Cardiac muscle cell (in vitro differentiated cells and primary cell): ENCODE measurements around the gene FRMD4B. TPM values are rescaled to one million over a fixed set of nuclear protein-coding genes. Genes with fewer than 3 reads are reported as not detected.
A peak's percentile ranks its signal among the peaks of the same experiment; 100 is the strongest.

Experiments
- DNase-seq, 2 donors: peaks; one replicate each; pipeline versions ENCODE4 v3.0.0 to v3.0.0-alpha.2; 2010 to 2017; ENCODE audit warnings: low read depth in 1 of 2, low spot score in 1 of 2
- H3K27ac ChIP-seq: fragments of 200-600 bp; sonication (generic); 2 replicates; pipeline ENCODE4 v1.5.1; 2016
- H3K27me3 ChIP-seq: fragments of 200-600 bp; sonication (generic); 2 replicates; pipeline ENCODE4 v1.6.0; 2016; ENCODE audit warnings: control low read depth
- H3K36me3 ChIP-seq: fragments of 200-600 bp; sonication (generic); 2 replicates; pipeline ENCODE4 v1.5.1; 2016; ENCODE audit warnings: control low read depth
- H3K4me1 ChIP-seq: fragments of 200-600 bp; sonication (generic); 2 replicates; pipeline ENCODE4 v1.8.1; 2017; ENCODE audit warnings: low read depth, mild to moderate bottlenecking, mixed run types
- H3K4me3 ChIP-seq: fragments of 200-600 bp; sonication (generic); 2 replicates; pipeline ENCODE4 v1.5.1; 2016; ENCODE audit warnings: mild to moderate bottlenecking
- H3K9me3 ChIP-seq: fragments of 200-600 bp; sonication (generic); 2 replicates; pipeline ENCODE4 v1.5.1; 2017; ENCODE audit warnings: low read depth, mild to moderate bottlenecking, control low read depth
- polyA plus RNA-seq: library from polyadenylated mRNA; unstranded; fragments of >200 nt; fragmentation: Nextera tagmentation; extraction: Ambion mirVana; gene quantifications from 2 replicates; pipeline ENCODE4 v1.2.1, GENCODE V29; 2016
- total RNA-seq: library from RNA; depleted of rRNA; stranded (reverse); fragments of >200 nt; gene quantifications from 2 replicates; pipeline ENCODE4 v1.2.3, GENCODE V29; 2016
- TF ChIP-seq, protein P1 (sequence below): IDR thresholded peaks from 2 replicates; pipeline ENCODE4 v1.5.1; 2012; ENCODE audit warnings: low read depth, mild to moderate bottlenecking, low read length

Gene FRMD4B
- total and polyA plus RNA-seq, 2 experiments from 2014 or later = 38.6 to 78.7 TPM

DNA sequence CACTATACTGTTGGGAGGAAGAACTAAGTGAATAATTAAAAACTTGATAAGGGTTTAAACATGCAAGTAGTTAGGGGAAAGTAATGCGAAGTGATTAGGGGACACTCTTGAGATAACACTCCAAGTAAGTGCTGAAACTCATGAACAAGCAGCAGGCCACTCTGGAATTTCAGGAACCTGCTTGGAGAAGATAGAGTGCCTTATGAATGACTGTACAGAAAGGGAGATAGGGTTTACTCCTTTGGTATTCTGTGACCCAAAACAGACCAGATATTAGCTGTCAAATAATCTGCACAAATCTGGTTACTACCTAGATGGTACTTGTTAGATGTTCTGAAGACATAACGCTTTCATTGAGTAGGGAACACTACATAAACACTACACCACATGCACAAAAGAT is 85.6 kb downstream of the FRMD4B start:
- Histone ChIP-seq H3K27me3 (no peaks in the 10 kb centered on the region), H3K9me3 (no peaks in the 10 kb centered on the region)
- TF ChIP-seq, protein P1, sequence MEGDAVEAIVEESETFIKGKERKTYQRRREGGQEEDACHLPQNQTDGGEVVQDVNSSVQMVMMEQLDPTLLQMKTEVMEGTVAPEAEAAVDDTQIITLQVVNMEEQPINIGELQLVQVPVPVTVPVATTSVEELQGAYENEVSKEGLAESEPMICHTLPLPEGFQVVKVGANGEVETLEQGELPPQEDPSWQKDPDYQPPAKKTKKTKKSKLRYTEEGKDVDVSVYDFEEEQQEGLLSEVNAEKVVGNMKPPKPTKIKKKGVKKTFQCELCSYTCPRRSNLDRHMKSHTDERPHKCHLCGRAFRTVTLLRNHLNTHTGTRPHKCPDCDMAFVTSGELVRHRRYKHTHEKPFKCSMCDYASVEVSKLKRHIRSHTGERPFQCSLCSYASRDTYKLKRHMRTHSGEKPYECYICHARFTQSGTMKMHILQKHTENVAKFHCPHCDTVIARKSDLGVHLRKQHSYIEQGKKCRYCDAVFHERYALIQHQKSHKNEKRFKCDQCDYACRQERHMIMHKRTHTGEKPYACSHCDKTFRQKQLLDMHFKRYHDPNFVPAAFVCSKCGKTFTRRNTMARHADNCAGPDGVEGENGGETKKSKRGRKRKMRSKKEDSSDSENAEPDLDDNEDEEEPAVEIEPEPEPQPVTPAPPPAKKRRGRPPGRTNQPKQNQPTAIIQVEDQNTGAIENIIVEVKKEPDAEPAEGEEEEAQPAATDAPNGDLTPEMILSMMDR = no peak

DNA sequence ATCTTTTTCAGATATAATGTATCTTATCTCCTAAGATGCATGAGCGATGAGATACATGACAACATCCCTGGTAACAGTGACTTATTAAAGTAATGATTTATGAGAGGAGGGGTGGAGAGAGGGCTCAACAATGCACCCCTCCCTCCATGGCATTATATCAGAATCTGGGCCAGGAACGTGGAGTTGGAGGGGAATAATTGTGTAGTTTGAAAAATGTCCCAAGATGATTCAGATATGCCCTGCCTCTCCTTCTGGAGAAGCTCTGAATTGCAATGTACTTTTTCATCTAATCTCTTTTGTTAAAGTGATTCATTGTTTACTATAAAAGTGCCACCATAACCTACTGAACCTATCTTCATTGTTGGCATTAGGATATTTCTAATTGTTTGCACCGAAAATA is 86.5 kb downstream of the FRMD4B start:
- TF ChIP-seq, protein P1 = peak; percentile 20
- Histone ChIP-seq H3K9me3 (no peaks in the 10 kb centered on the region), H3K4me3 (no peak overlapping the region), H3K27me3 (no peaks in the 10 kb centered on the region), H3K4me1 (peaks cover 34% of the 10 kb centered on the region), H3K36me3 (no peaks in the 10 kb centered on the region), H3K27ac (peak overlapping the region; percentile 71)
- no peak for DNase-seq

More for the DNA sequence above, 85.6 kb downstream of the FRMD4B start:
- Histone ChIP-seq H3K27ac (peak overlapping the region; percentile 71), H3K36me3 (no peaks in the 10 kb centered on the region), H3K4me3 (no peak overlapping the region), H3K4me1 (peaks cover 28% of the 10 kb centered on the region)
- peak in 1 of 2 donors; percentile 66 for DNase-seq

- TF ChIP-seq, protein P1 = no peak
- H3K36me3 ChIP-seq = no peaks in the 10 kb centered on the region
- H3K4me1 ChIP-seq = peaks cover 49% of the 10 kb centered on the region
- no peak for DNase-seq
- no peak overlapping the region for H3K4me3 ChIP-seq
- H3K27ac ChIP-seq = peak overlapping the region; percentile 25
- no peaks in the 10 kb centered on the region for H3K27me3 ChIP-seq
- no peaks in the 10 kb centered on the region for H3K9me3 ChIP-seq
These were observed 88.4 kb downstream of the FRMD4B start for GRCh38 chr3:69297501-69297900.

- Histone ChIP-seq H3K4me3 (no peak overlapping the region), H3K27me3 (no peaks in the 10 kb centered on the region), H3K36me3 (no peaks in the 10 kb centered on the region), H3K4me1 (peaks cover 54% of the 10 kb centered on the region), H3K9me3 (no peaks in the 10 kb centered on the region), H3K27ac (peak overlapping the region; percentile 25)
- DNase-seq = no peak
- TF ChIP-seq, protein P1 = no peak
These were observed 88.9 kb downstream of the FRMD4B start for GRCh38 chr3:69296995-69297394.

DNA sequence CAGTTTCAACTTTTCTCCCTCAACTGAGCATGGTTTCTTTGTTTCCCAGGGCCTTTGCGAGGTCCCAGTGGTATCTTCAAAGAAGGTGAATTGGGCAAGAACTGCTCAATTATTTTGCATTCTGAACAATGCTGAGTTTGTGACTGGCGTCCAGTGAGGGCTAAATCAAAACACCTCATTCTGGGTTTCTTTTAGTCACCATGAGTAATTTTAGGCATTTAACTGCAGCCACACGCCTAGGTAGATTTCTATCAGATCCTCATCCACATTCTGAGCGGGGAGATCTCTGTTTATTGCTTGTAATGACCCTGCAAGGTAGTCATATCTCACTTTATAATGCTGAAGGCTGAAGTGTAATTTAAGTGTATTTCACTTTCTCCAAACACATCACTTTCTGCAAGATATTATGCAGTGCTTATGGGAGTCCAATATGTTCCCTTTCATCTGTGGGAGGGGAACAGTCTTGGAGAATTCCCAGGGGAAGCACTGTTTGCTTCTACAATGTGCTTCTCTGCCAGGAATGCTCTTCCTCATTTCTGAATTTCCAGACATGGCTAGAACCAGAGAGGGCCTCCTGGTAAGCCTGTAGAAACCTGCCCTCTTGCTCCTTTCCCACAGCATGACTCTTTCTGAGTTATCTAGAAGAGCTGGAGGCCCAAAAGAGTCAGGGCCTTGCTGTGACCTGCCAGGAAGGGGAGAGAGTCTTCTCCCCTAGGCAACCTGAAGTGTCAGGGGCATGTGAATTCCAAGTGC is 91.7 kb downstream of the FRMD4B start:
- Histone ChIP-seq H3K27ac (peak overlapping the region; percentile 73), H3K9me3 (no peaks in the 10 kb centered on the region), H3K27me3 (no peaks in the 10 kb centered on the region), H3K4me1 (peaks cover 60% of the 10 kb centered on the region), H3K36me3 (no peaks in the 10 kb centered on the region), H3K4me3 (no peak overlapping the region)
- peak; percentile 47 to 67 for DNase-seq
- TF ChIP-seq, protein P1 = no peak
